Spleen (tissue), 7 donors: ENCODE data around the gene CEMIP.

Experiments
- POLR2A ChIP-seq, 3 donors: fragments of 450-650 bp; IDR thresholded peaks; one replicate each; pipeline ENCODE4 v1.5.1; 2017; ENCODE audit warnings: antibody characterized with exemption in 3 of 3, mild to moderate bottlenecking in 1 of 3
- POLR2AphosphoS5 ChIP-seq, 3 donors: sonication (generic); formaldehyde crosslinking; IDR thresholded peaks; one replicate each; pipeline ENCODE4 v1.5.1; 2017; ENCODE audit warnings: antibody characterized with exemption in 3 of 3
- TF ChIP-seq, protein P1 (sequence below), 11 experiments: fragments of 200-600 bp in 7 of 11; fragments of 450-650 bp in 4 of 11; sonication (generic) in 4 of 11; IDR thresholded peaks in 8 of 11; conservative IDR thresholded peaks in 3 of 11; 1 replicate in 7 of 11; 2 replicates in 4 of 11; pipeline versions ENCODE4 v1.4.0 to v1.8.0; 2016 to 2021; ENCODE audit warnings: antibody characterized with exemption in 11 of 11, inconsistent platforms in 4 of 11, mild to moderate bottlenecking in 1 of 11
- donor health status: DM: no; HTN: no; CAD: no; lungs with moderate emphysema.
- donor health status: DM: no; HTN: no; CAD: no.
- donor health status: DM: no; HTN: no; CAD: no.

GRCh38 chr15:80830677-80831076, 51.5 kb downstream of the CEMIP start:
- no peak for TF ChIP-seq POLR2A (IDR thresholded peaks at IDR 0.05)
- TF ChIP-seq POLR2AphosphoS5 (IDR thresholded peaks at IDR 0.05) = no peak
- TF ChIP-seq, protein P1, sequence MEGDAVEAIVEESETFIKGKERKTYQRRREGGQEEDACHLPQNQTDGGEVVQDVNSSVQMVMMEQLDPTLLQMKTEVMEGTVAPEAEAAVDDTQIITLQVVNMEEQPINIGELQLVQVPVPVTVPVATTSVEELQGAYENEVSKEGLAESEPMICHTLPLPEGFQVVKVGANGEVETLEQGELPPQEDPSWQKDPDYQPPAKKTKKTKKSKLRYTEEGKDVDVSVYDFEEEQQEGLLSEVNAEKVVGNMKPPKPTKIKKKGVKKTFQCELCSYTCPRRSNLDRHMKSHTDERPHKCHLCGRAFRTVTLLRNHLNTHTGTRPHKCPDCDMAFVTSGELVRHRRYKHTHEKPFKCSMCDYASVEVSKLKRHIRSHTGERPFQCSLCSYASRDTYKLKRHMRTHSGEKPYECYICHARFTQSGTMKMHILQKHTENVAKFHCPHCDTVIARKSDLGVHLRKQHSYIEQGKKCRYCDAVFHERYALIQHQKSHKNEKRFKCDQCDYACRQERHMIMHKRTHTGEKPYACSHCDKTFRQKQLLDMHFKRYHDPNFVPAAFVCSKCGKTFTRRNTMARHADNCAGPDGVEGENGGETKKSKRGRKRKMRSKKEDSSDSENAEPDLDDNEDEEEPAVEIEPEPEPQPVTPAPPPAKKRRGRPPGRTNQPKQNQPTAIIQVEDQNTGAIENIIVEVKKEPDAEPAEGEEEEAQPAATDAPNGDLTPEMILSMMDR (IDR thresholded peaks at IDR 0.05 in 8 of 11, conservative IDR thresholded peaks at IDR 0.05 in 3 of 11) = no peak
